ENCODE results near the gene CSRP1. TPM values are rescaled to one million over a fixed set of nuclear protein-coding genes. Genes with fewer than 3 reads are reported as not detected.
"Not testable (repeated sequence)": the region's sequence is repeated elsewhere in the genome, so short reads cannot be mapped to it uniquely, and the experiment has no call there.

Gene CSRP1
- total RNA-seq, 2 experiments from 2014 or later, result 82.4 to 83.4 TPM

DNA sequence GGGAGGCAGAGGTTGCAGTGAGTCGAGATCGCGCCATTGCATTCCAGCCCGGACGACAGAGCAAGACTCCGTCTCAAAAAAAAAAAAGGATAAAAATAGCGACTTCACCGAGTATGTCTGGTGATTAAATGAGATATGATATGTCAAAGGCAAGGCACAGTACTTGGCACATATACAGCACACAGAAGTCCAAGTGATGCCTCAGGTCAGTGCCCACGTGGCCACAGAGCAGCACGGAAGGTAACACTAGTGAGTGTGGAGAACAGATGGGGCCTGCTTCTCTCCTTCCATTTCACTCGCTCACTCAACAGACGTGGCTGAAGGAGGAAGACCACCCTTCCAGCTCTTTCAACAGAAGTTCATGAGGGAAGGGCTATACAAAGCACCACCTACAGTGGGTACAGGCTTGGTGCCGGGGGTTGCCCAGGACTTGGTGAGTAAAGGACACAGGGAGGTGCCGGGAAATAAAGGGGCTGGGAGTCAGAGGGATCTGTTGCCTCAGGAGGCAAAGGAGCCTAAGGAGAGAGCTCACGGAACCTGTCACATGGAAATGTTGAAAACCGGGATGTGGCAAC lies 8.9 kb downstream of the CSRP1 start:
- no peaks in the 10 kb centered on the region for H3K27me3 Mint-ChIP-seq
- POLR2A ChIA-PET, result no interaction called here
- H3K36me3 Mint-ChIP-seq (ENCODE audit: low read depth), result peaks cover 26% of the 10 kb centered on the region
- CTCF ChIA-PET, result interaction anchor here (0.9 to 12.3 kb wide), 6 partner anchors 10 to 50 kb away, joined by 3 to 99 read pairs (median 4); partner anchors contain the start of gene PHLDA3
- no peak overlapping the region for H3K4me3 Mint-ChIP-seq
- no peak for DNase-seq
- H3K27ac Mint-ChIP-seq, result no peak overlapping the region
- no peaks in the 10 kb centered on the region for H3K9me3 Mint-ChIP-seq
- no peaks in the 10 kb centered on the region for H3K4me1 Mint-ChIP-seq

DNA sequence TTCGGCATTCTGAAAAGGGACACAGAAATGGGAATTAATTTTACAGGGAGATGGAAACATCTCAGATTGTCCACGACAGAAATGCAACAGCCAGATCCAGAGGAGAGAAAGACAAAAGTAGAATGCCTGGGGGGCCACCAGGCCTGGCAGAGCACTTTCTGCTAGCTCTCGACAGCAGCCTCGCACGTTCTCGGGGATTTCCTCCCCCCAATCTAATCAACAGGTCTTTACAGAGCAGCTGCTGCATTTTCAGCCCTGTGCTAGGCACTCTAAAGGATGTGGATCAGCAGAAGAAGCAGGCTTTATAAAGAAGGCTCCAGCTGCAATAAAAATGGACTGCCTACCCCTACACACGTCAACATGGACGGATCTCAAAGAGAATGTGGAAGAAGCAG lies 10.6 kb downstream of the CSRP1 start:
- no peak overlapping the region for H3K27ac Mint-ChIP-seq

DNA sequence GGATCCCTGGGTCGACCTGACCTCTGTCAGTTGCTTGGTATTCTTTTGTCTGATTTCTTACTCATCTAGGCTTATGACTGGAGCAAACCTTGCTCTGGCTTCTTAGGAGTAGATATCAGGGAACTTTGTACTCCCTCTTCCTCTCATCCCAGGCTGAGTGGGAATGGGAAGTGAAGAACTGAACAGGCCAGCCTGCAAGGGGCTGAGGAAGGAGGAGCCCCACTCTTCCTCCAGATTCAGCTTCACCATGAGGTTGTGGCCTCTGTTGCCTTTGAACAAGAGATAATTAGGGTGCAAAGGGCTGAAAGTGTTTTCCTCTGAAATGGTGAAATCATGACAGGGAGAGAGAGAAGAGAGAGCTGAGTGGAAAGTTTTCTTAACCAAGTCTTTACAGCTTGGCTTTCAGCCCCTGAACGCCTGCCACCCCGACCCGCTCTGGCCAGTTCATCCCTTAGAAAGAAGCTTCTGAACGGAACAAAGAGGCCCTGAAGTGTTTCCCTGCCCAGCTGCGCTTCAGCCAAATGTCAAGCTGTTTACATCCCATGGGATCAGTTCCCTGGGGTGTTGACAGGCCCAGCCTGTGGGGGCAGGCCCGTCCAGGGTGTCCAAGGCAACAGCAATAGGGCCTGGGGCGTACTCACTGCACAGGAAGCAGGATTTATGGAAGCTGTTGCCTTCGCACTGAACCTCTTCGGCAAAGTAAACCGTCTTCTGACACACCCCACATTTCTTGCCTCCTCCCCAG lies 11.2 kb downstream of the CSRP1 start:
- ChIA-PET CTCF (interaction anchor here (3.2 to 12.3 kb wide), 2 partner anchors 13 to 17 kb away, joined by 16 to 99 read pairs; no protein-coding TSS in a partner anchor), POLR2A (no interaction called here)
- Mint-ChIP-seq H3K27ac (no peak overlapping the region), H3K27me3 (no peaks in the 10 kb centered on the region), H3K4me3 (no peak overlapping the region), H3K4me1 (peaks cover 4% of the 10 kb centered on the region), H3K9me3 (no peaks in the 10 kb centered on the region), H3K36me3 (ENCODE audit: low read depth) (peaks cover 33% of the 10 kb centered on the region)
- no peak for DNase-seq

More for the DNA sequence above, 10.6 kb downstream of the CSRP1 start:
- Mint-ChIP-seq H3K4me1 (peaks cover under 1% of the 10 kb centered on the region), H3K27me3 (no peaks in the 10 kb centered on the region), H3K4me3 (no peak overlapping the region), H3K36me3 (ENCODE audit: low read depth) (peaks cover 31% of the 10 kb centered on the region), H3K9me3 (no peaks in the 10 kb centered on the region)
- DNase-seq, result no peak
- POLR2A ChIA-PET, result no interaction called here
- CTCF ChIA-PET, result interaction anchor here (3.2 to 12.3 kb wide), 2 partner anchors 14 to 16 kb away, joined by 16 to 99 read pairs; no protein-coding TSS in a partner anchor

DNA sequence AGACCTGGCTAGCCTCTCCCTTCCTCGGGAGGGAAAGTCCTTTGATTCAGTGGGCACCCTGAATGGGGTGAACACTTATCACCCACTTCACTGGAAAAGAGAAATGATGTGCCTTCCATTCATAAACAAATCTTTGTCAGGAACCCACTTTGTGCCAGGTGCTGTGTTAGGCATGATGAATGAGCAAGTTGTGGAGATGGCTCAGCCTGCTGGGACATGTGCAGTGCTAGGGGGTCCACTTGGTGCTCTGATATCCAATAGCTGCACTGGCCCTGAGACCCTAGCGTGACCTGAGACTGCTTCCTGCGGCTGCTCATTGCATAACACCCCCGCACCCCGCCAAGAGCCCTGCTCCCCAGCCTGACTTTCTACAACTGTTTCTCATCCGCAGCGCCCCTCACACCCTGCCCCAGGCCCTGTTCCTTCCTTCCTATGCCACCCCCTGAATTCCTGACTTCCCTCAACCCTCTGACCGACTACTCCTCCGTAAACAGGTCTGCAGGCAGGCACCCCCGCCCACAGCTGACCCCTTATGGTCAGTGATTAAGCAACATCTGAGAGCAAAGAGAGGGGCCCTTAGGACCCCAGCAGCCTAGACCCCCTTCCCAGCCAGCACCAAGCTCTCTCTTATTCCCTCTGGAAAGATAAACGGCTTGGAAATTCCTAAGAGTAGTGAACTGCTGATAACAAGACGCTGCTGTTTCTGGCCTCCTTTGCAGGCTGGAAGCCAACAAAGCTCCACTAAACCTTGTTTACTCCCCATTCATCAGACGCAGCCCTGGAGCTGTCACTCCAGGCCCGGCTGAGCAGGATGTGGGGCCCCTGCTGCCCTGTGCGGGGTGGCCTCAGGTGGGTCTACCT lies 12.9 kb downstream of the CSRP1 start:
- POLR2A ChIA-PET, result no interaction called here
- Mint-ChIP-seq H3K36me3 (ENCODE audit: low read depth) (peaks cover 37% of the 10 kb centered on the region), H3K27me3 (no peaks in the 10 kb centered on the region), H3K27ac (no peak overlapping the region), H3K4me3 (no peak overlapping the region), H3K4me1 (peaks cover 7% of the 10 kb centered on the region), H3K9me3 (no peaks in the 10 kb centered on the region)
- no peak for DNase-seq
- CTCF ChIA-PET, result interaction anchor here (1.0 to 12.3 kb wide), 3 partner anchors 9 to 19 kb away, joined by 3 to 99 read pairs (median 16); no protein-coding TSS in a partner anchor

DNA sequence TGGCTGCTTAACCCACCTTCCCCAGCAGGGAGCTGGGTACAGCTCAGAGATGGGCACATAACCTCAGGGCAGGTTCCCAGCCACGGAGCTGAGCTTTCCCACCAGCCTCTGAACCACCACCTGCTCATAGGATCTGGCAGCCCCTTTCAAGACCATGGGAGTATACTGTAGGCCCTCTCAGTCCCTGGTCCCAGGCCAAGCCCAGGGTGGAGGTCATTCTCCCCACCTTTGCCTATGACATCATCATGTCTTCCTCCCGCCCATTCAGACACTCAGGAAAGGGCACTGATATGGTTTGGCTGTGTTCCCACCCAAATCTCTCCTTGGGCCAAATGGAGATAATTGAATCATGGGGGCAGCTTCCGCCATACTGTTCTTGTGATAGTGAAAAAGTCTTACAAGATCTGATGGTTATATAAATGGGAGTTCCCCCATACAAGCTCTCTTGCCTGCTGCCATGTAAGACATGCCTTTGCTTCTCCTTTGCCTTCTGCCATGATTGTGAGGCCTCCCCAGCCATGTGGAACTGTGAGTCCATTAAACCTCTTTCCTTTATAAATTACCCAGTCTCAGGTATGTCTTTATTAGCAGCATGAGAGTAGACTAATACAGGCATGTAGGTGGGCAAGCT lies 13.8 kb downstream of the CSRP1 start:
- CTCF ChIA-PET, result interaction anchor here (1.0 kb wide), 1 partner anchor 19 kb away, joined by 4 read pairs; no protein-coding TSS in a partner anchor
- H3K36me3 Mint-ChIP-seq (ENCODE audit: low read depth), result peaks cover 42% of the 10 kb centered on the region
- H3K4me3 Mint-ChIP-seq, DNase-seq, H3K9me3 Mint-ChIP-seq, H3K4me1 Mint-ChIP-seq, H3K27me3 Mint-ChIP-seq, H3K27ac Mint-ChIP-seq, POLR2A ChIA-PET: not testable (repeated sequence)

DNA sequence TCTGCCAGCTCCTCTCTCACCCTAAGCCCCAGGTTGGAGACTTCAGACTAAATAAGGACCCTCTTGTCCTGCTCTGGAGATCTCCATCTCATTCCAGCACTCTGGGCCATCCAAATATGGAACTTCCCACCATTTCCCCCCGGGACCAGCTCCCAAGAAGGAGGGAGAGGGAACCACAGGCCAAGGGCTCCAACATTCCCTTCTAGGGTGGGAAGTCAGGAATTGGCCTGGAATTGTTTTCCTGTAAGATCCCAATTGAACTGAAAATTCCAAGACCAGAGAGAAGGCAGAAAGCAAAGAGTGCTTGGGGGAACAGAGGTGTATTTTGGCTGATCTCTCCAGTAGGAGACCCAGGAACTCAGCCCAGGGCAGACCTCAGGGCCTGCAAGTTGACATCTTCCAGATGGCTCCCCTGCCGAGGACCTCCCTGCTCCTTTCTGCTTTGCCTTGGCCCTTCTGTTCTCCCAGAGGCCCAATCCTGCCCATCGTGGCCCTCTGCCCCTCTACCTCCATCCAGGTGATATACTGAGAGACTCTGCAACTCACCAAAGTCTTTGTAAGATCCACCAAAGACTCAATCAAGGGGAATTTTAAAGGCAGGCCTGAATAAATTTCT lies 14.9 kb downstream of the CSRP1 start:
- ChIA-PET POLR2A (no interaction called here), CTCF (interaction anchor here (0.9 to 1.8 kb wide), 4 partner anchors 11 to 211 kb away, joined by 3 to 14 read pairs (median 3); no protein-coding TSS in a partner anchor)
- H3K4me3 Mint-ChIP-seq, result no peak overlapping the region
- no peak for DNase-seq
- H3K36me3 Mint-ChIP-seq (ENCODE audit: low read depth), result peaks cover 42% of the 10 kb centered on the region
- H3K9me3 Mint-ChIP-seq, result no peaks in the 10 kb centered on the region
- H3K27ac Mint-ChIP-seq, result no peak overlapping the region
- no peaks in the 10 kb centered on the region for H3K27me3 Mint-ChIP-seq
- H3K4me1 Mint-ChIP-seq, result peaks cover 7% of the 10 kb centered on the region

DNA sequence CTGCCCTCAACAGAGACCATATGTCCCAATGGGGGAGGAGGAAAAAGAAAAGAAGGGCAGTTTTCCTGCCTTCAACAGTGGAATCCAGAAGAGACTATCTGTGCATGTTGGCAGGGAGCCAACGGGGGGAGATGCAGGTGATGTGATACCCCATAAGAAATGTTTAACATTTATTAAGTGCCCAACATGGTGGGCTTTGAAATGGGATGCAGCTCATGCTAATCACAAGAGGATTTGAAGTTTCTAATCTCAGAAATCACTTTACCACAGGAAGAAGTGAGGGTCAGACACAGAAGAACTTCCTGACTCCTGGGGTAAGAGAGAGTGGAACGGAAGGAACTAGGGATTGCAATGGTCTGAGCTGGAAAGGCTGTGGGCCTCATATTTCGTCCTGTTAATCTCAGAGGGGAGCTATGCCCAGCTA lies 16.2 kb downstream of the CSRP1 start:
- H3K27me3 Mint-ChIP-seq, result no peaks in the 10 kb centered on the region
- ChIA-PET CTCF (interaction anchor here (0.9 to 1.8 kb wide), 5 partner anchors 9 to 213 kb away, joined by 3 to 14 read pairs (median 3); no protein-coding TSS in a partner anchor), POLR2A (no interaction called here)
- peaks cover 12% of the 10 kb centered on the region for H3K4me1 Mint-ChIP-seq
- no peak for DNase-seq
- H3K4me3 Mint-ChIP-seq, result no peak overlapping the region
- peaks cover 42% of the 10 kb centered on the region for H3K36me3 Mint-ChIP-seq (ENCODE audit: low read depth)
- no peaks in the 10 kb centered on the region for H3K9me3 Mint-ChIP-seq
- no peak overlapping the region for H3K27ac Mint-ChIP-seq

DNA sequence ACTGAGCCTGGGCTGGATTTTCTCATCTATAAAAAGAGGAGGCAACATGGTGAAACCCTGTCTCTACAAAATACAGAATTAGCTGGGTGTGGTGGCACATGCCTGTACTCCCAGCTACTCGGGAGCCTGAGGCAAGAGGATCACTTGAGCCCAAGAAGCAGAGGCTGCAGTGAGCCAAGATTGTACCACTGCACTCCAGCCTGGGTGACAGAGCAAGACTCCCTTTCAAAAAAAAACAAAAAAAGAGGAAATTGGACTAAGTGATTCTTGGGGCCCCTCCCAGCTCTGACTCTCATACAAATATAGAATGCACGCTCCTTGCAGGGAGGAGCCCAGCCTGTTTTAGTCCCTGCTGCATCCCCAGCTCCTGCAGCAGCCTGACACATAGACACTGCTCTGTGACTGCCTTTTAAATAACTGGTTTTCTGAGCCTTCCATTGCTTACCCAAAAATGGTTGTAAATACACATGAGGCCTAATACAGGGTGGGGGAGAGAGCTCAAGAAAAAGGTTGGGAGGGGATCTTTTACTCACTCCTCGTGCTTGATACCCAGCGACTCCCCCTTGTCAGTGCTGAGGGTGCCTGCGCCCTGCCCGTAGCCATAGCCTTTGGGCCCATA lies 17.2 kb downstream of the CSRP1 start:
- Mint-ChIP-seq H3K36me3 (ENCODE audit: low read depth) (peaks cover 37% of the 10 kb centered on the region), H3K27ac (no peak overlapping the region), H3K9me3 (no peaks in the 10 kb centered on the region), H3K27me3 (no peaks in the 10 kb centered on the region), H3K4me3 (no peak overlapping the region), H3K4me1 (peaks cover 12% of the 10 kb centered on the region)
- no peak for DNase-seq
- POLR2A ChIA-PET, result no interaction called here
- CTCF ChIA-PET, result interaction anchor here (0.8 to 1.5 kb wide), 3 partner anchors 12 to 23 kb away, joined by 3 to 6 read pairs (median 4); no protein-coding TSS in a partner anchor

DNA sequence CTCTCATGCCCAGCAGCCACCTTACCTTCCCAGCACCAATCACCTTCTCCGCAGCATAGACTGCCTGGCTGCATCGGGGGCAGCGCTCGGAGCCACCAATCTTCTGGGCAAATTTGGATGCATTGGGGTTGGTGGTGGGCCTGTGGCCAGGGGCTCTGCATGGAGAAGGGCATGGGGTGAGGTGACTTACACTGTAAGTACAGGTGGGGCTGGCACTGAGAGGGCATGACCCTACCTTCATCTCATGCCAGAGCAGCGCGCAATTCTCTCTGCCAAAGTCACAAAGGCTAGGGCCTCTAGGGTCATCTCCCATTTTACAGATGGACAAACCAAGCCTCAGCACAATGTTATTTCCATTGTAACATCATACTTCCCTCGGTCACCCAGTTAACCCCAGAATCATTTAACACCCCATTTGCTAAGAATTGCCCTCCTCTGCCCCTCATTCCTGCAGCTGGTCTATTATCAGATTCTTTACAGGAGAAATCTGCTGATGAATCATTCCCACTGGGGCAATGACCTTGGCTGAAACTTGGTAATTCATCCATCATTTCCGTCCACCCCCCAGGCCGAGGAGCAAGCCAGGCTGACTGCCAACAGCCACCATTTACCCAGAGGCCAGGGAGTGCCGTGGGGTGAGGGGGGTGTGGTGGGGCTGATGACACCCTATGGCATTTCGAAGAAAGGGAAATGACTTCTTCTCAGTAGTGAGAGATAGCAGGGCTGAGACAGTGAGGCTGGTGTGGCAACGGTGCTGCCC lies 17.9 kb downstream of the CSRP1 start:
- ChIA-PET CTCF (interaction anchor here (0.8 to 1.5 kb wide), 3 partner anchors 11 to 24 kb away, joined by 3 to 6 read pairs (median 4); no protein-coding TSS in a partner anchor), POLR2A (no interaction called here)
- Mint-ChIP-seq H3K36me3 (ENCODE audit: low read depth) (peaks cover 35% of the 10 kb centered on the region), H3K27me3 (no peaks in the 10 kb centered on the region), H3K9me3 (no peaks in the 10 kb centered on the region), H3K4me3 (no peak overlapping the region), H3K4me1 (peaks cover 12% of the 10 kb centered on the region), H3K27ac (no peak overlapping the region)
- DNase-seq, result no peak

DNA sequence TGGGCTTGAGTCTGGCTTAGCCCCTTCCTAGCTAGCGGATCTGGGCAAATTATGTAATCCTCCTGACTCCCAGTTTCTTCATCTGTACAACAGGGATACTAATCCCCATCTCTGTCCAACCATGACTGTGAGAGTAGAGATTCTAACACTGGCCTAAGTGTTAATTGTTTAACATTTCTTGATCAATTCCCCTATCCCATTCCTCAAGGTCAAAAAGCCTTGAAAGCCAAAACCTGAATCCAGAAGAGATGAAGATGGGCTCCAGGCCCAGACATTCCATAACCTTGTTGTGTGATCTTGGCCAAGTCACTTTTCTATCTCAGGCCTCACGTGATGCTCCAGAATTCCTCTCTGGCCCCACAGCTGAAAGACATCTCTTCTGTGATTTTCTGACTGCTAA lies 19.2 kb downstream of the CSRP1 start:
- Mint-ChIP-seq H3K36me3 (ENCODE audit: low read depth) (peaks cover 28% of the 10 kb centered on the region), H3K9me3 (no peaks in the 10 kb centered on the region), H3K27ac (no peak overlapping the region), H3K4me3 (no peak overlapping the region), H3K4me1 (peaks cover 12% of the 10 kb centered on the region), H3K27me3 (no peaks in the 10 kb centered on the region)
- POLR2A ChIA-PET, result no interaction called here
- CTCF ChIA-PET, result interaction anchor here (2.5 kb wide), 1 partner anchor 40 kb away, joined by 9 read pairs; no protein-coding TSS in a partner anchor
- no peak for DNase-seq

DNA sequence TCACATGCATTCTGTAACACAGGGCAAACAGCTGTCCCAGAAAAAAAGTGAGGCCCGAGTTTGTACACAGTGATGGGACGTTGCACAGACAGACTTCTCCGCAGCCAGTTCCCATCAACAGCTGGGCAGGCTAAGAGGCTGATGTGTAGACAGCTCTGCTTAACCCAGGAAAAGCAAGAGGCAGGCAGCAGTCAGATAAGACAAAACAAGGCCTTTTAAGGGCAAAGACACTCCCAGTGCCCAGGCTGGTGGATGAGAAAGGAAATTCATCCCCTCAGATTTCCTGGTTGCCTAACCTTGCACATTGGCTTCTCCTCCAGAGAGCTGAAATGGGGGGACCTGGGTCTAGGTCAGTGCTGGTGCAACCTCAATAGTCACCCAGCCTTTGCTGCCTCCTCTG lies 20.7 kb downstream of the CSRP1 start:
- POLR2A ChIA-PET, result no interaction called here
- Mint-ChIP-seq H3K36me3 (ENCODE audit: low read depth) (peaks cover 19% of the 10 kb centered on the region), H3K9me3 (no peaks in the 10 kb centered on the region), H3K27ac (peak overlapping the region; percentile 39), H3K4me1 (peaks cover 23% of the 10 kb centered on the region), H3K4me3 (no peak overlapping the region), H3K27me3 (peaks cover 7% of the 10 kb centered on the region)
- no peak for DNase-seq
- CTCF ChIA-PET, result interaction anchor here (0.6 to 9.8 kb wide), 5 partner anchors 29 to 51 kb away, joined by 3 to 156 read pairs (median 3); no protein-coding TSS in a partner anchor
